D721Med (cell line): Measurements from ENCODE around the gene SMAP1.
"Not testable (repeated sequence)": the region's sequence is repeated elsewhere in the genome, so short reads cannot be mapped to it uniquely, and the experiment has no call there.

Experiments
- DNase-seq: peaks from one replicate; pipeline ENCODE4 v3.0.0; 2011; ENCODE audit warnings: low spot score; ENCODE audit not compliant: insufficient read length
- FAIRE-seq: peaks from 2 replicates; lab custom pipeline; 2011; peaks lifted over from hg19 to GRCh38; lab: Jason Lieb, UNC
- TF ChIP-seq, protein P1 (sequence below): IDR thresholded peaks from 2 replicates; pipeline ENCODE4 v1.5.1; 2012; ENCODE audit warnings: mild to moderate bottlenecking, control low read depth; ENCODE audit not compliant: insufficient read depth; ENCODE audit errors: missing control alignments

SMAP1 gene

DNA sequence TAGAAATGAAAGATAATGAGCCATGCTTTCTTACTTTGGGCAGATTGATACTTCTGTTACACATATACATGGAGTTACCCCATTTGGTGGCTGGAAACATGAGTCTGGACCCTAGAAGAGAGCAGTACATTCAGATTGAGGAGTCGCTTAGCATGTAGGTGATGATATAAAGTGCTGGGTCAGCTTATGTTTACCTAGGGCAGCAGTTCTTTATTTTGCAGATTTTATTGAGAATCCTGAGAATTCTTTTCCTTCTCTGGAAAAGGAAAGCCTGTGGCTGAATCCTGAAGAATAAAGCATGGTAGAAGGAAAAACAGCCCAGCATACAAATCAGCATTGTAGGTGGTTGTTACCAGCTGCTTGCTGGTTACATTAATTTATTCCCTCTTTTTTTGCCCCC is 91.2 kb downstream of the SMAP1 start:
- TF ChIP-seq, protein P1, sequence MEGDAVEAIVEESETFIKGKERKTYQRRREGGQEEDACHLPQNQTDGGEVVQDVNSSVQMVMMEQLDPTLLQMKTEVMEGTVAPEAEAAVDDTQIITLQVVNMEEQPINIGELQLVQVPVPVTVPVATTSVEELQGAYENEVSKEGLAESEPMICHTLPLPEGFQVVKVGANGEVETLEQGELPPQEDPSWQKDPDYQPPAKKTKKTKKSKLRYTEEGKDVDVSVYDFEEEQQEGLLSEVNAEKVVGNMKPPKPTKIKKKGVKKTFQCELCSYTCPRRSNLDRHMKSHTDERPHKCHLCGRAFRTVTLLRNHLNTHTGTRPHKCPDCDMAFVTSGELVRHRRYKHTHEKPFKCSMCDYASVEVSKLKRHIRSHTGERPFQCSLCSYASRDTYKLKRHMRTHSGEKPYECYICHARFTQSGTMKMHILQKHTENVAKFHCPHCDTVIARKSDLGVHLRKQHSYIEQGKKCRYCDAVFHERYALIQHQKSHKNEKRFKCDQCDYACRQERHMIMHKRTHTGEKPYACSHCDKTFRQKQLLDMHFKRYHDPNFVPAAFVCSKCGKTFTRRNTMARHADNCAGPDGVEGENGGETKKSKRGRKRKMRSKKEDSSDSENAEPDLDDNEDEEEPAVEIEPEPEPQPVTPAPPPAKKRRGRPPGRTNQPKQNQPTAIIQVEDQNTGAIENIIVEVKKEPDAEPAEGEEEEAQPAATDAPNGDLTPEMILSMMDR: no peak
- FAIRE-seq (no peak), DNase-seq (no peak)

DNA sequence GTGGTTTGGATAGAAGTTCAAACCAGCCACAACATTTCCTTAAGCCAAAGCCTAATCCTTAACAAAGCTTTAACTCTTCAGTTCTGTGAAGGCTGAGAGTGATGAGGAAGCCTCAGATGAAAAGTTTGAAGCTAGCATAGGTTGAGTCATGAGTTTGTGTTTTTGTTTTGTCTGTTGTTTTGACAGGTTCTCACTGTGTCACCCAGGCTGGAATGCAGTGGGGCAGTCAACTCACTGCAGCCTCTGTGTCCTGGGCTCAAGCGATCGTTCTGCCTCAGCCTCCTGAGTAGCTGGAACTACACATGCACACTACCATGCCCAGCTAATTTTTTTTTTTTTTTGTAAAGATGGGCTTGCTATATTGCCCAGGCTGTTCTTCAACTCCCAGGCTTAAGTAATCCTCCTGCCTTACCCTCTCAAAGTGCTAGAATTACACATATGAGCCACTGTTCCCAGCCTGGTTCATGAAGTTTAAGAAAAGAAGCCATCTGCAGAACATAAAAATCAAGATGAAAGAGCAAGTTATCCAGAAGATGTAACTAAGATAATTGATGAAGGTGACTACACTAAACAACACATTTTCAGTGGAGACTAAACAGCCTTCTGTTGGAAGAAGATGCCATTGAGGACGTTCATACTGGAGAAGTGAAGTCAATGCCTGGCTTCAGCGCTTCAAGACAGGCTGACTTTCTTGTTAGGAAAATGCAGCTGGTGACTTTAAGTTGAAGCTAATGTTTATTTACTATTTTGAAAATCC is 96.2 kb downstream of the SMAP1 start:
- no peak for FAIRE-seq

DNA sequence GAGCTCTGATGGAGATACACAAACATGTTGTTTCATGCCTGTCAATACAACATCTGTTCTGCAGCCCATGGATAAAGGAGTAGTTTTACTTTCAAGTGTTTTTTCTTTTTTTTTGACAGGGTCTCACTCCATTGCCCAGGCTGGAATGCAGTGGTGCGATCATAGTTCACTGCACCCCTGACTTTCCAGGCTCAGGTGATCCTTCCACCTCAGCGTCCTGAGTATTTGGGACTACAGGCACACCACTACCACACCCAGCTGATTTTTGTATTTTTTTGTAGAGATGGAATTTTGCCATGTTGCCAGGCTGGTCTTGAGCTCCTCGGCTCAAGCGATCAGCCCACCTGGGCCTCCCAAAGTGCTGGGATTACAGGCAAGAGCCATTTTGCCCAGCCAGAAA is 97.0 kb downstream of the SMAP1 start:
- TF ChIP-seq, protein P1: no peak
- DNase-seq: no peak
- no peak for FAIRE-seq

More for the DNA sequence above, 96.2 kb downstream of the SMAP1 start:
- TF ChIP-seq, protein P1: no peak
- no peak for DNase-seq

DNA sequence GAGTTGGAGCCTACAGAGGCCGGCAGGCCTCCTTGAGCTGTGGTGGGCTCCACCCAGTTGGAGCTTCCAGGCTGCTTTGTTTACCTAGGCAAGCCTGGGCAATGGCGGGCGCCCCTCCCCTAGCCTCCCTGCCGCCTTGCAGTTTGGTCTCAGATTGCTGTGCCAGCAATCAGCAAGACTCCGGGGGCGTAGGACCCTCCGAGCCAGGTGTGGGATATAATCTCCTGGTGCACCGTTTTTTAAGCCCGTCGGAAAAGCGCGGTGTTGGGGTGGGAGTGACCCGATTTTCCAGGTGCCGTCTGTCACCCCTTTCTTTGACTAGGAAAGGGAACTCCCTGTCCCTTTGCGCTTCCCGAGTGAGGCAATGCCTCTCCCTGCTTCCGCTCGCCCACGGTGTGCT is 103.7 kb downstream of the SMAP1 start:
- not testable (repeated sequence) for DNase-seq, FAIRE-seq

DNA sequence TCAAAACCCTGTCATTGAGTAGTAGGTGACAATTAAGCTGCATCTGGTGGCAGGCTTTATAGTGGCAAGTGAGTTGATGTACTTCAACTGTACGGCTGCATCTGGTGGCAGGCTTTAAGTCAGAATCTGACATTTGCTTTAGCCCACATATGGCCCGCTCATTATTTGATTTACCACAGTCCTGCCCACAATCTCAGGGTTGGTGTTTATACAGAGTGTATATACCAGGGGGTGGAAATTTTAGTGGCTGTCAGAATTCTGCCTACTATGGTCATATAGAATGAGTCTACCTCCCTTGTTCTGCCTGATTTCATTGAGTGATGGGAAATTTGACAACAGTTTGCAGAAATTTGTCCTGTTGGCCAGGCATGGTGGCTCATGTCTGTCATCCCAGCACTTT is 112.3 kb downstream of the SMAP1 start:
- DNase-seq: no peak
- TF ChIP-seq, protein P1: no peak
- FAIRE-seq: no peak

DNA sequence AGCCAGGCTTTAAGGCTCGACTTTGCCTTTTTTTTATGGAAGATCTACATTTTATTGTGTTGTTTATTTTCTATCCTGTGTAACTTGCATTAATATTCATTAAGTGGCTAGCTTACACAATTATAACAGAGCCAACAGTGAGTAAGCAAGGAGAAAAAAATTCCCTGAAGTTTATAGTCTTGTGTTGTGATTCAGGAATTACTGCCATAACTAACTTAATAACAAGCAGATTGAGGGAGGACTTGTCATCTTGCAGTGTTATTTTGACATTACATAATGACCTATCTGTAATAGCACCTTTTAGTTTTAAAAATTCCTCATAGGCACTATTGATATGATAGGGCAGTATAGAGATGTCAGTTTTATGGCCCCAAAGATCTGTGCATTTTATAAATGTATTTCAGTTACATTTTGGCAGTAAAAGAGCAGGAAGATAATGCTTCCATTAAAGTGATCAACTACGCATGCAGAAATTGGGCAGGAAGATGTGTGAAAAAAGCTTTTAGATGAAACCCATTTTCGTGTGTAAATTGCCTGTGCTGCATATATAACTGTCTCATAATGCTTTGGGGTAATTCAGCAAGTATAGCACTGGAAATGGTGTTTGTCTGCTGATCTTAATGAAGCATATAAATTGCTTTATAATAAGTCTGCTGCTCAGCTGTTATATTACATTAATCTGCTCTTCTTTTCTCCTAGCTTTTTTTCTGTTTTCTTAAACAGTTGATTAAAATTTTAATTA is 123.0 kb downstream of the SMAP1 start:
- DNase-seq (no peak), FAIRE-seq (no peak)
- TF ChIP-seq, protein P1: no peak

DNA sequence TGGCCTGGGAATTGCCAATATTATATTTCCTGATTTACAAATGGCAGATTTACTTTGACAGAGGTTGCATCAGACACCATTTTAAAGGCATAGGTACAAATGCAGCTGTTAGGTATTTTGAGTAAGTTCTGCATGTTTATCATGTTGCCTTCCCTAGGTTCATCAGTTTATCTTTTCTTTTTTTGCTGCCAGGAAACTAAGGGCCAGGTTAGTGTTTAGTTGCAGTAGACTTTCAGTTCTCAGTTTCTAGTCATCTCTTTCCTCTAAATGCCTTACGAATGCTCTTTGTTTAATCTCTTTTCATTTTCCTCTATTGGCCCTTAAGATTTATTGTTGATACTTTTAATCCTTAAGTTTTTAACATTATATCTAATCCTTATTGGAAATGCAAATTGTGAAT is 129.9 kb downstream of the SMAP1 start:
- TF ChIP-seq, protein P1: no peak
- DNase-seq (no peak), FAIRE-seq (no peak)
